Activated CD8-positive, alpha-beta memory T cell treated with anti-CD3 and anti-CD28 coated beads, Interleukin-2, amount 50 U/mL, for 1 hour (primary cell): ENCODE results near the gene SLC7A6.
"Not testable (repeated sequence)": the region's sequence is repeated elsewhere in the genome, so short reads cannot be mapped to it uniquely, and the experiment has no call there.

Experiments used
- DNase-seq: peaks from one replicate; pipeline ENCODE4 v3.0.0-alpha.2; 2020; ENCODE audit errors: extremely low read depth

Gene SLC7A6

GRCh38 chr16:68283801-68284598 lies 19.7 kb downstream of the SLC7A6 start:
- DNase-seq, result no peak

- DNase-seq, result no peak
Observed at GRCh38 chr16:68284847-68285246, 20.5 kb downstream of the SLC7A6 start.

- DNase-seq, result no peak
Observed at GRCh38 chr16:68285683-68286082, 21.4 kb downstream of the SLC7A6 start.

- no peak for DNase-seq
Observed at GRCh38 chr16:68286153-68287074, 22.1 kb downstream of the SLC7A6 start.

GRCh38 chr16:68287276-68288251 lies 23.2 kb downstream of the SLC7A6 start:
- DNase-seq, result no peak

DNA sequence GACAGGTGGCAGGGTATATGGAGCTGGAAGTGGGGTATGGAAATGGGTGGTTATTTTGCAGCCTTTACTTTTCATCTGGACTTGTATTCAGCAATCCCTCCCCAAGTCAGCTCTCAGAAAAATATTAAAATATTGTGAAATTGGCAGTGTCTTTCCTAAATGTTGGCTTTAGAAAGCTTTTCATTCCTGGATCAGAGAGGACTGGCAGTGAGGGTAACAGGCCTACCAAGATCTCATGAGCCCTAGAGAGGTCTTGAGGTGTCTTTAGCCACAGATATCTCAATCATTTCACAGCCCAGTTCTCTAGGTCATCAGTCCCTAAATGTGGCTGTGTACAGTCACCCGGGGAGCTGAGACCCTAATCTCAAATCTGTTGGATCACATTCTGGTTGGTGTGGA lies 23.9 kb downstream of the SLC7A6 start:
- no peak for DNase-seq

DNA sequence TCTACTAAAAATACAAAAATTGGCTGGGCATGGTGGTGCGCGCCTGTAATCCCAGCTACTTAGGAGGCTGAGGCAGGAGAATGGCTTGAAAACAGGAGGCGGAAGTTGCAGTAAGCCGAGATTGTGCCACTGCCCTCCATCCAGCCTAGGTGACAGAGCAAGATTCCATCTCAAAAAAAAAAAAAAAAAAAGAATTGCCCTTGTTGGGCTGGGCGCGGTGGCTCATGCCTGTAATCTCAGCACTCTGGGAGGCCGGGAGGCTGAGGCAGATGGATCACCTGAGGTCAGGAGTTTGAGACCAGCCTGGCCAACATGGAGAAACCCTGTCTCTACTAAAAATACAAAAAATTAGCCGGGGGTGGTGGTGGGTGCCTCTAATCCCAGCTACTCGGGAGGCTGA lies 24.5 kb downstream of the SLC7A6 start:
- DNase-seq, result not testable (repeated sequence)

DNA sequence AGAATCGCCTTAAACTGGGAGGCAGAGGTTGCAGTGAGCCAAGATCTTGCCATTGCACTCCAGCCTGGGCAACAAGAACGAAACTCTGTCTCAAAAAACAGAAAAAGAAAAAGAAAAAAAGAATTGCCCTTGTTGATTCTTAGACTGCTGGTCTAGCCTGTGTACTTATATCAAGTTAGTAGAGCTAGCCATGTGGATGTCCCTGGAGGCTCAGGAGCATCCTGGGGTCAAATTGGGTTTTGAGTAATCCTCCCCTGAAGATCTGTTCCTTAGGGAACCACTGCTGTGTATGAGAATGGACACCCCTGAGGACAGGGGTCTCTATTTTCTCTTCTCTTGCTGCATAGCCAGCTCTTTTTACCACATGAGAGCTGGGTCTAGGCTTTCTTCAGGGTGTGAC lies 24.9 kb downstream of the SLC7A6 start:
- no peak for DNase-seq

- no peak for DNase-seq
Observed at GRCh38 chr16:68289621-68290329, 25.4 kb downstream of the SLC7A6 start.

DNA sequence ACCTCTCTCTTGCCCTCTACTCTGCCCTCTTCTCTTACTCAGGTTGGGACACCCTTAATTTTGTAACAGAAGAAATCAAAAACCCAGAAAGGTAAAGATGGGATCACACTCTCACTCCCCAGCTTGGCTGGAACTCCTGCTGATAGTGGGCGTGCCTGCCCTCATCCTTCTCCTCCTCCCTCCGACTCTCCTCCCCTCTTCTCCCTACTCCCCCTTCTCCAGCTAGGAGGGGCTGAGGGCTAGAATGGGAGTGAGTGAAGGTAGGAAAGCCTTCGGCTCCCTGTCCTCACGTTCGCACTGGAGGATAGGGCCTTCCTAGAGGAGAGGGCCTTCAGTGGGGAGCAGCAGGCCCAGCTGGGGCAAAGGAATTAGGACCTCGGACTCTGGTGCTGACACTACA lies 26.1 kb downstream of the SLC7A6 start:
- no peak for DNase-seq

DNA sequence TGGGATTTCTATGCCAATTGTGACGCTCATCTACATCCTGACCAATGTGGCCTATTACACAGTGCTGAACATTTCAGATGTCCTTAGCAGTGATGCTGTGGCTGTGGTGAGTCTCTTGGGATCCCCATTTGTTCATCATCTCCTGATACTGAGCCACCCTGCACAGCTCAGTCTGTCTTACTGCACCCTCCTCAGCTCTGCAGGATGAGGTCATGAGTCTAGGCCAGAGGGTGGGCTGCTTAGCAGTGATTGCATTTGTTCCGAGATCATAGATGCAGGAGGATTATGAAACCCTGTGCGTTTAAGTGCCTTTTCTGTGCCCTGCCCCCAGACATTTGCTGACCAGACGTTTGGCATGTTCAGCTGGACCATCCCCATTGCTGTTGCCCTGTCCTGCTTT lies 26.9 kb downstream of the SLC7A6 start:
- no peak for DNase-seq

- DNase-seq, result no peak
Observed at GRCh38 chr16:68292425-68292824, 28.1 kb downstream of the SLC7A6 start.

DNA sequence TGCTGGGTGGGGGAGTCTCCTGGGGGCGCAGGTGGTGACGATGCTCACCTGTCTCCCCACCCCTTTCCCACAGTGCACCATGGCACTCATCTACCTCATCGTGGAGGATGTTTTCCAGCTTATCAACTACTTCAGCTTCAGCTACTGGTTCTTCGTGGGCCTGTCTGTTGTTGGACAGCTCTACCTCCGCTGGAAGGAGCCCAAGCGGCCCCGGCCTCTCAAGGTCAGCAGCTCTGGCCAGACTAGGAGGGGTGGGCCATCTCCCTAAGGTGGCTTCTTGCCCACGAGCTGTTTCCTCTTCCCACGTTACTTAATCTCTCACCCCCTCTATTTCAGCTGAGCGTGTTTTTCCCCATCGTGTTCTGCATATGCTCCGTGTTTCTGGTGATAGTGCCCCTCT lies 32.0 kb downstream of the SLC7A6 start:
- no peak for DNase-seq

GRCh38 chr16:68296693-68297092 lies 32.4 kb downstream of the SLC7A6 start:
- no peak for DNase-seq

GRCh38 chr16:68297908-68298307 lies 33.6 kb downstream of the SLC7A6 start:
- DNase-seq, result no peak

- no peak for DNase-seq
Observed at GRCh38 chr16:68298312-68298711, 34.0 kb downstream of the SLC7A6 start.

DNA sequence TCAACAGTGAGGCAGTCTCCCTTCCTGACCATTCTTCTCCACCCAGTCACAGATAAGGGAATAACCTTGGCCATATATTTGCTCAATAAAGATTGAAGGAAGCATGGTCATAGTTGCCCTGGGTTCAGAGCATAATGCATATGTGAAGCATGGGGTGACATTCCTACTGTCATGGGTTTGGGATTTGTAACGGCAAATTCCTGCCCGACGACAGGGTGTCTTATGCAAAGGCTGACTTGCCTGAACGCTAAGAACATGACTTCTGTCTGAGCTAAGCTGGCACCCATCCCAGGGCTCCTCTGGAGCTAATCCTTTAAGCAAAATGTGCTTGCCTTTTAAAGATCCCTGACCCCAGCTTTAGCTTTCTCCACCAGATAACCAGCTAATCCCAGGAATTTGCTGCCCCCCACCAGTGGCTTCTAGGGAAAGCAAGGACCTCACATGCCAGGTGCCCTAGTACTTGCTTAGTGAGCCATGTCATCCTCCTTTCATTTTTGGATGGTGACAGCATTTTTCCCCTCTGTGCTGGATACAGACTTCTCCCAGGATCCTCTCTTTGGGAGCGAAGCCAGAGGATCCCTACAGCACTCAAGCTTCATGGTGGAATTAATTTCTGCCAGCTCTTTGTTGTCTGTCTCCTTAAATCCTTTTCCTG lies 34.7 kb downstream of the SLC7A6 start:
- DNase-seq, result no peak

DNA sequence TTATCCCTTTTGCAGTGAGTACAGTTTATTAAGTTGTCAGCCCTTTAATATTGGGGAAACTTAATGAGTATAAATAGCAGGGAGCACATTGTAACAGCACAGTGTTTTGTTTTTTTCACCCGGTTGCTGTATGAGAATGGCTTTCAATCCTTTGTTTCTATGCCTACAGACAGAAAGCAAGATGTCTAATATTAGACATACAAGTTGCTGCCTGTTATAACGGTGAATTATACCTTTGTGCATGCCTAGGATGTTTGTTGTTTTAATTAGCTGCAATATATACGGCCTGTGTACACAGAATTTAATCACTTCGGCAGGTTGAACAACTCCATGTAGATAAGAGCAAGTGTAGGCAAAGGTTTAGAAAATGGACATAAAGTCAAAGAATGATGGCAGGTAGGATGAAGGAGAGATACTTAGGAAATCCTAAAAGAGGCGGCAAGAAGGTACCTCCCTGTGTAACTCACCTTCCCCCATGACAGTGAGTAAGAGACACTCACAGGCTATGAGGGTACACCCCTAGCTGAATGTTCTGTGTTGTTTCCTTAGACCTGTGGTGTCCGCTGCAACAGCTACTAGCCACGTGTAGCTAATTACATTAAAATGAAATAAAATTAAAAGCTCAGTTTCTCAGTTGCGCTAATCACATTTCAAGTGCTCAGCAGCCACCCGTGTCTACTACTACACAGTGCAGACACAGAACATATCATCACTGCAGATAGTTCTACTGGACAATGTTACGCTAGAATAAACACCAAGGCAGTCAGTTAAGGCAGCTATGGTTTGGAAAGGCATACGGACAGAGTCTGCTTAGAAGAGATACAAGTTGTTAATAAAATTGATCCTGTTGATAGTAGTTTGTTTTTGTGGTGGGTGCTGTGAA lies 35.5 kb downstream of the SLC7A6 start:
- DNase-seq, result no peak

DNA sequence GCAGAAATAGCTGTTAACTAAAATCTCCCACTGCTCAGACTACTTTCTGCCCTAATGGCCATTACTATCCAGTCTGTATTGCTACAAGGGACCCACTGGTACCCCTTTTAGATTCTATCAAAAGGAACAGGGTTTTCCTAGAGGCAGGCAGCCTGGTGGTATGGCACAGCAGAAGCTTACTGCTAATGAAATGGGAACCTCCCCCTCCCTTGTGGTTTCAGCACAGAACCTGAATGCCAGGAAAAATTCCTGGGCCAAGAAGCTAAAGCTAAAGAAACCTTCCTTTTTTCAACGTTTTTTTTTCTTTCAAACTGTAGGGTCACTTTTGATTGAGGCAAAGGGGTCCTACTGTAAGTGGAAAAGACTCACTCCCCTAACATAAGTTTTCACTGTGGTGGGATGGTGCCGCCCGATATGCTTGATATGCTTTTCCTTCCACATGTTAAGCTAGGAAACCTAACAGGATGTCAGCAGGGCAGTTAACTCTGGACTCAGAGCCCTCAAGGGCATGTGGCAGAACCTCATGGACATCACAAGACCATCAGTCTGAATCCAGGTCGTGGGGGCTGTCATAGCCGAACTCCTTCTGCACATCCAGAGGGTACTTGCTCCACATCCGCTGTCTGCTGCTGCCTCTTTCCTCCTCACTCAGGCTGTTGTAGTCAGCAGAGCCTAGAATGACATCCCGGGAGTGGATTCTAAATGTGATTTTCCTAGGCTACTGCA lies 36.6 kb downstream of the SLC7A6 start:
- DNase-seq, result no peak
